ENCODE data around the gene MTMR11. TPM values are rescaled to one million over a fixed set of nuclear protein-coding genes. Genes with fewer than 3 reads are reported as not detected.

Gene MTMR11
- total RNA-seq = 1.7 and 3.1 TPM in 2 replicates

GRCh38 chr1:149936170-149936991 lies at the start of gene MTMR11:
Gene MTMR11 (minus strand): TSS chr1:149936879. CDS start chr1:149936647, 232 bp downstream.

GRCh38 chr1:149927563-149928400 lies 8.9 kb downstream of the MTMR11 start, which contains the start of gene SF3B4:
Gene SF3B4 (minus strand): TSS chr1:149927803. CDS start chr1:149927759, 44 bp downstream.

GRCh38 chr1:149917571-149918144 lies 19.0 kb downstream of the MTMR11 start, which contains the start of gene SV2A:
Gene SV2A (minus strand): TSS chr1:149917844. CDS start chr1:149913840, 4,004 bp downstream.

GRCh38 chr1:149899460-149900284 lies 37.0 kb downstream of the MTMR11 start, which contains the start of gene BOLA1:
Gene BOLA1 (plus strand): TSS chr1:149899568. CDS start chr1:149900060, 492 bp downstream.

Other genes with a start within 250 kb of the MTMR11 start
- gene FCGR1A, start 154.2 kb downstream of the MTMR11 start, total RNA-seq = not detected in 2 replicates
- gene BOLA1, start 37.3 kb downstream of the MTMR11 start, total RNA-seq = 9.9 and 19.5 TPM in 2 replicates
- gene SV2A, start 19.0 kb downstream of the MTMR11 start, total RNA-seq = 0.34 and 0.36 TPM in 2 replicates
- 15.0 and 20.9 TPM in 2 replicates for gene SF3B4, start 9.1 kb downstream of the MTMR11 start, total RNA-seq
- gene OTUD7B, start 73.8 kb upstream of the MTMR11 start, total RNA-seq = 19.5 and 24.9 TPM in 2 replicates
- 22.2 and 32.2 TPM in 2 replicates for gene VPS45, start 130.9 kb upstream of the MTMR11 start, total RNA-seq
- gene PLEKHO1, start 213.0 kb upstream of the MTMR11 start, total RNA-seq = 5.8 and 6.0 TPM in 2 replicates

Measured in nasal cavity respiratory epithelium epithelial cell of viscerocranial mucosa (primary cell).